KG1 (cell line): ENCODE measurements around the gene TINAG.

Experiments used
- DNase-seq: peaks from one replicate; lab custom pipeline; 2025; lab: John Stamatoyannopoulos, UW

TINAG gene

GRCh38 chr6:54427396-54427937 lies 119.2 kb downstream of the TINAG start:
- DNase-seq = no peak

- DNase-seq = no peak
These were observed 120.2 kb downstream of the TINAG start for GRCh38 chr6:54428431-54428830.

GRCh38 chr6:54431466-54431865 lies 123.2 kb downstream of the TINAG start:
- DNase-seq = no peak
